GM12875 (cell line): ENCODE measurements around the gene TAB3.

Experiments
- H3K4me3 ChIP-seq: one replicate; pipeline ENCODE4 v1.5.1; 2011; ENCODE audit warnings: low read depth, low read length, control low read depth
- CTCF ChIP-seq: IDR thresholded peaks from 2 replicates; pipeline ENCODE4 v1.5.1; 2011; ENCODE audit warnings: low read depth, mild to moderate bottlenecking, control low read depth, inconsistent platforms, low read length, moderate library complexity, borderline replicate concordance; ENCODE audit not compliant: insufficient read depth

Gene TAB3

GRCh38 chrX:30794497-30794896, 94.6 kb downstream of the TAB3 start:
- TF ChIP-seq CTCF = no peak
- H3K4me3 ChIP-seq = no peak overlapping the region

GRCh38 chrX:30793767-30794103, 95.3 kb downstream of the TAB3 start:
- no peak for TF ChIP-seq CTCF
- H3K4me3 ChIP-seq = no peak overlapping the region

- no peak overlapping the region for H3K4me3 ChIP-seq
- TF ChIP-seq CTCF = no peak
These were observed 95.8 kb downstream of the TAB3 start for GRCh38 chrX:30793075-30793766.

GRCh38 chrX:30791296-30792278, 97.5 kb downstream of the TAB3 start:
- H3K4me3 ChIP-seq = no peak overlapping the region
- no peak for TF ChIP-seq CTCF

GRCh38 chrX:30787012-30787411, 102.0 kb downstream of the TAB3 start:
- no peak for TF ChIP-seq CTCF
- H3K4me3 ChIP-seq = no peak overlapping the region

- H3K4me3 ChIP-seq = no peak overlapping the region
- no peak for TF ChIP-seq CTCF
These were observed 102.7 kb downstream of the TAB3 start for GRCh38 chrX:30786374-30786773.
